Measurements from ENCODE around the gene CRYGN.

DNA sequence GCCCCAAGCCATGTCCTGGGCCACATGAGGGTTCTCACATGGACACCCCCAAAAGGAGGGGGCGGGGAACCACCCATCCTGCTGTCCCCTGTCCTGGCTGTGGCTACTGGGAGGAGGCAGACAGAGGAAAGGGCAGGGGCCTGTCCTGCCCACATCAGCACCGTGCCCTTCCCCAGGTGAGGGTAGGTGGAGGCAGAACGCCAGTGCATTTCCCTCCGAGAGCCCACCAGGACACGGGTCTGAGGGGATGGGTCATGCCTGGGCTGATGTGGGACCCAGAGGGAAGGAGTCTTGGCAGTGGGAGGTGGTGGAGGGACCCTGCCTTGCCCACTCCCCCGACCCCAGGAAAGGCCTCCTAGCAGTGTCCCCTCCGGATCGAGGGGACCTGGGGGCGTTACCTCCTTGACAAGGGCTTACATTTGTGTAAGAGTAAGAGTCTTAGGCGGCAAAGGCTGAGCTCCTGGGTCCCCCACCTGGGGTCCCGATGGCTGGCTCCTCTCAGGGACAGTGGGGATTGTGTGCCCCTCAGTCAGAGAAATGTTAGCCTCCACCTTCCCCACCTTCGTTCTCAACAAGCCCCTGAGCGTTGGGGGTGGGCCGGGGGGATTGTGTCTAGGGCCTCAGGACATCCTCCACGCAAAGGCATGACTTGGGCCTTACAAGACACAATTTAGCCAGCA lies 6.1 kb downstream of the CRYGN start:
- no peak for TF ChIP-seq CTCF (IDR thresholded peaks at IDR 0.05)
- no peak for TF ChIP-seq POLR2A (IDR thresholded peaks at IDR 0.05)

Measured in esophagus squamous epithelium (tissue), 4 donors.